SKM-1 treated with dmso at 0.1 percent for 144 hours (cell line): ENCODE measurements around the gene PLIN5.

ENCODE experiments used
- DNase-seq: peaks from one replicate; lab custom pipeline; 2025; ENCODE audit not compliant: unreplicated experiment; lab: John Stamatoyannopoulos, UW

The PLIN5 gene

GRCh38 chr19:4506449-4507149 lies 28.4 kb downstream of the PLIN5 start:
- DNase-seq: no peak

GRCh38 chr19:4505570-4506448 lies 29.2 kb downstream of the PLIN5 start:
- no peak for DNase-seq

GRCh38 chr19:4504891-4505569 lies 30.0 kb downstream of the PLIN5 start:
- DNase-seq: peak; percentile 24

- no peak for DNase-seq
Observed at GRCh38 chr19:4504297-4504701, 30.7 kb downstream of the PLIN5 start.

GRCh38 chr19:4503825-4504170 lies 31.2 kb downstream of the PLIN5 start:
- DNase-seq: no peak

GRCh38 chr19:4503132-4503824 lies 31.7 kb downstream of the PLIN5 start:
- no peak for DNase-seq

- no peak for DNase-seq
Observed at GRCh38 chr19:4502282-4503131, 32.5 kb downstream of the PLIN5 start.

GRCh38 chr19:4501691-4502090 lies 33.3 kb downstream of the PLIN5 start:
- no peak for DNase-seq

GRCh38 chr19:4500841-4501591 lies 34.0 kb downstream of the PLIN5 start:
- no peak for DNase-seq

- no peak for DNase-seq
Observed at GRCh38 chr19:4499855-4500254, 35.2 kb downstream of the PLIN5 start.

- DNase-seq: no peak
Observed at GRCh38 chr19:4499318-4499717, 35.7 kb downstream of the PLIN5 start.

GRCh38 chr19:4498694-4499093 lies 36.3 kb downstream of the PLIN5 start:
- DNase-seq: no peak

GRCh38 chr19:4497770-4498389 lies 37.1 kb downstream of the PLIN5 start:
- no peak for DNase-seq

- DNase-seq: no peak
Observed at GRCh38 chr19:4496304-4496703, 38.7 kb downstream of the PLIN5 start.

- DNase-seq: no peak
Observed at GRCh38 chr19:4495471-4495870, 39.6 kb downstream of the PLIN5 start.

- no peak for DNase-seq
Observed at GRCh38 chr19:4494691-4495064, 40.3 kb downstream of the PLIN5 start.

GRCh38 chr19:4493929-4494690 lies 40.9 kb downstream of the PLIN5 start:
- DNase-seq: no peak

GRCh38 chr19:4493104-4493928 lies 41.7 kb downstream of the PLIN5 start:
- DNase-seq: no peak
